GM19438 (cell line): ENCODE measurements around the gene C18orf63.

Experiments
- ATAC-seq: cut with Tn5 transposase; IDR thresholded peaks from one replicate; pipeline ENCODE4 v1.9.1; 2021; ENCODE audit warnings: low read depth; ENCODE audit not compliant: unreplicated experiment

The C18orf63 gene

GRCh38 chr18:74368901-74369705 is 53.5 kb downstream of the C18orf63 start:
- no peak for ATAC-seq

GRCh38 chr18:74370115-74370514 is 54.5 kb downstream of the C18orf63 start:
- no peak for ATAC-seq

GRCh38 chr18:74373428-74373827 is 57.8 kb downstream of the C18orf63 start:
- ATAC-seq, result no peak

GRCh38 chr18:74375999-74376398 is 60.4 kb downstream of the C18orf63 start:
- ATAC-seq, result no peak

GRCh38 chr18:74376523-74376922 is 60.9 kb downstream of the C18orf63 start:
- ATAC-seq, result no peak

- ATAC-seq, result no peak
Observed at GRCh38 chr18:74377776-74378175, 62.1 kb downstream of the C18orf63 start.

GRCh38 chr18:74378179-74378682 is 62.6 kb downstream of the C18orf63 start:
- no peak for ATAC-seq

GRCh38 chr18:74380916-74381315 is 65.3 kb downstream of the C18orf63 start:
- no peak for ATAC-seq

- ATAC-seq, result no peak
Observed at GRCh38 chr18:74381621-74382295, 66.1 kb downstream of the C18orf63 start.

GRCh38 chr18:74382481-74383017 is 66.9 kb downstream of the C18orf63 start:
- ATAC-seq, result no peak

GRCh38 chr18:74387383-74387782 is 71.7 kb downstream of the C18orf63 start:
- no peak for ATAC-seq

- no peak for ATAC-seq
Observed at GRCh38 chr18:74388227-74388626, 72.6 kb downstream of the C18orf63 start.

GRCh38 chr18:74389171-74389927 is 73.7 kb downstream of the C18orf63 start:
- no peak for ATAC-seq

GRCh38 chr18:74389991-74390390 is 74.4 kb downstream of the C18orf63 start:
- no peak for ATAC-seq

GRCh38 chr18:74390900-74391299 is 75.3 kb downstream of the C18orf63 start:
- ATAC-seq, result no peak

- ATAC-seq, result no peak
Observed at GRCh38 chr18:74392323-74392722, 76.7 kb downstream of the C18orf63 start.

GRCh38 chr18:74395006-74395405 is 79.4 kb downstream of the C18orf63 start:
- no peak for ATAC-seq

GRCh38 chr18:74395648-74396154 is 80.1 kb downstream of the C18orf63 start:
- no peak for ATAC-seq

GRCh38 chr18:74396171-74397169 is 80.8 kb downstream of the C18orf63 start:
- ATAC-seq, result no peak
